Keratinocyte (primary cell): ENCODE results near the gene TMCC1. TPM values are rescaled to one million over a fixed set of nuclear protein-coding genes. Genes with fewer than 3 reads are reported as not detected.

ENCODE experiments used
- DNase-seq: peaks from one replicate; pipeline ENCODE4 v3.0.0-alpha.2; 2011; ENCODE audit warnings: low read depth, missing footprints, low spot score
- FAIRE-seq: peaks from 2 replicates; lab custom pipeline; 2011; peaks lifted over from hg19 to GRCh38; lab: Jason Lieb, UNC
- H2AFZ ChIP-seq: 2 replicates; pipeline ENCODE4 v1.6.0; 2012; ENCODE audit warnings: low read length, control low read depth, inconsistent platforms; ENCODE audit not compliant: control insufficient read depth
- H3K27ac ChIP-seq: 2 replicates; pipeline ENCODE4 v1.5.1; 2011; ENCODE audit warnings: low read length; ENCODE audit not compliant: control insufficient read depth, insufficient read depth
- H3K27me3 ChIP-seq: 3 replicates; pipeline ENCODE4 v1.6.0; 2011; ENCODE audit warnings: low read length; ENCODE audit not compliant: control insufficient read depth, insufficient read depth; ENCODE audit errors: extremely low read depth
- H3K36me3 ChIP-seq, 2 experiments: 2 replicates in 1 of 2; 3 replicates in 1 of 2; pipeline ENCODE4 v1.5.1; 2011; ENCODE audit warnings: low read length in 2 of 2, mild to moderate bottlenecking in 1 of 2; ENCODE audit not compliant: control insufficient read depth in 2 of 2, insufficient read depth in 2 of 2; ENCODE audit errors: extremely low read depth in 1 of 2
- H3K4me1 ChIP-seq: 3 replicates; pipeline ENCODE4 v1.5.1; 2011; ENCODE audit warnings: low read length; ENCODE audit not compliant: control insufficient read depth, insufficient read depth; ENCODE audit errors: extremely low read depth
- H3K4me2 ChIP-seq: 3 replicates; pipeline ENCODE4 v1.6.0; 2011; ENCODE audit warnings: low read depth, low read length; ENCODE audit not compliant: control insufficient read depth, insufficient read depth; ENCODE audit errors: extremely low read depth
- H3K4me3 ChIP-seq, 3 experiments: fragments of 200-600 bp in 1 of 3; sonication (generic) in 1 of 3; 2 replicates in 2 of 3; 3 replicates in 1 of 3; pipeline ENCODE4 v1.5.1; 2011 to 2016; ENCODE audit warnings: low read length in 3 of 3, mild to moderate bottlenecking in 3 of 3, control low read depth in 2 of 3, inconsistent platforms in 1 of 3, low read depth in 1 of 3, mixed read lengths in 1 of 3, mixed run types in 1 of 3, moderate library complexity in 1 of 3; ENCODE audit not compliant: control insufficient read depth in 2 of 3, insufficient read depth in 2 of 3; ENCODE audit errors: extremely low read depth in 1 of 3
- H3K79me2 ChIP-seq: 2 replicates; pipeline ENCODE4 v1.6.0; 2012; ENCODE audit warnings: low read length; ENCODE audit not compliant: control insufficient read depth, insufficient read depth
- H3K9ac ChIP-seq: 3 replicates; pipeline ENCODE4 v1.6.0; 2011; ENCODE audit warnings: low read length; ENCODE audit not compliant: control insufficient read depth, insufficient read depth; ENCODE audit errors: extremely low read depth
- H3K9me1 ChIP-seq: 3 replicates; pipeline ENCODE4 v1.6.0; 2011; ENCODE audit warnings: low read length; ENCODE audit not compliant: control insufficient read depth, insufficient read depth; ENCODE audit errors: extremely low read depth
- H3K9me3 ChIP-seq: 2 replicates; pipeline ENCODE4 v1.5.1; 2012; ENCODE audit warnings: low read depth, low read length; ENCODE audit not compliant: control insufficient read depth
- H4K20me1 ChIP-seq: 3 replicates; pipeline ENCODE4 v1.6.0; 2011; ENCODE audit warnings: low read length; ENCODE audit not compliant: control insufficient read depth, insufficient read depth; ENCODE audit errors: extremely low read depth
- CTCF ChIP-seq, 3 experiments: IDR thresholded peaks in 1 of 3; conservative IDR thresholded peaks in 1 of 3; optimal IDR thresholded peaks in 1 of 3; 2 replicates in 2 of 3; 3 replicates in 1 of 3; pipeline versions ENCODE3 to v1.5.1; 2011; ENCODE audit warnings: low read length in 3 of 3, mild to moderate bottlenecking in 3 of 3, moderate library complexity in 2 of 3, control low read depth in 1 of 3, inconsistent platforms in 1 of 3; ENCODE audit not compliant: insufficient read depth in 2 of 3; ENCODE audit errors: extremely low read depth in 1 of 3
- EZH2 ChIP-seq: IDR thresholded peaks from one replicate; pipeline ENCODE4 v1.6.1; 2012; ENCODE audit warnings: inconsistent platforms, mild to moderate bottlenecking, low read length, moderate library complexity
- dilution Hi-C: fragments of 300-500 bp; cut with MboI; formaldehyde crosslinking; loops from one replicate; pipeline ENCODE4 v1.7.0; 2020; ENCODE audit warnings: low sequenced_read_pairs; ENCODE audit not compliant: extremely low pct_ligation_motif_present
- polyA plus RNA-seq, 5 experiments: library from polyadenylated mRNA; depleted of rRNA in 3 of 5; stranded (reverse) in 3 of 5; stranded (forward) in 1 of 5; unstranded in 1 of 5; fragments of >200 nt; gene quantifications; 1 replicate in 1 of 5; 2 replicates in 3 of 5; 3 replicates in 1 of 5; pipeline versions ENCODE4 v1.2.1 to v1.2.3, GENCODE V29; 2011 to 2012; ENCODE audit warnings: missing spikeins in 2 of 5, low read depth in 1 of 5, low replicate concordance in 1 of 5

The TMCC1 gene
- polyA plus RNA-seq, 1 donor (not counting 4 experiments of a cell fraction or from before 2014, with no cell fraction given) = 27.7 TPM

GRCh38 chr3:129638481-129638880 is 255.0 kb downstream of the TMCC1 start:
- TF ChIP-seq EZH2 = no peak
- TF ChIP-seq CTCF (optimal IDR thresholded peaks at IDR 0.05 in 1 of 3, IDR thresholded peaks at IDR 0.05 in 1 of 3, conservative IDR thresholded peaks at IDR 0.05 in 1 of 3; ENCODE audit: extremely low read depth in 1 of 3, insufficient read depth in 2 of 3, low read length in 3 of 3) = no peak
- no peak overlapping the region for H3K4me3 ChIP-seq
- H3K27me3 ChIP-seq = no peaks in the 10 kb centered on the region
- no peaks in the 10 kb centered on the region for H3K36me3 ChIP-seq
- no peak overlapping the region for H3K9ac ChIP-seq
- H3K9me3 ChIP-seq = no peaks in the 10 kb centered on the region
- no peak overlapping the region for H3K27ac ChIP-seq
- H3K4me2 ChIP-seq = no peak overlapping the region
- no peaks in the 10 kb centered on the region for H4K20me1 ChIP-seq
- no peaks in the 10 kb centered on the region for H3K79me2 ChIP-seq
- no peaks in the 10 kb centered on the region for H3K9me1 ChIP-seq
- H3K4me1 ChIP-seq = no peaks in the 10 kb centered on the region
- FAIRE-seq (no peak), DNase-seq (no peak)
- dilution Hi-C loops = no loop called here
- no peak overlapping the region for H2AFZ ChIP-seq

- Histone ChIP-seq H3K9ac (no peak overlapping the region), H3K27ac (no peak overlapping the region), H3K27me3 (no peaks in the 10 kb centered on the region), H3K36me3 (no peaks in the 10 kb centered on the region), H3K79me2 (no peaks in the 10 kb centered on the region), H3K9me1 (no peaks in the 10 kb centered on the region), H3K4me2 (no peak overlapping the region), H2AFZ (no peak overlapping the region), H3K9me3 (no peaks in the 10 kb centered on the region), H4K20me1 (no peaks in the 10 kb centered on the region), H3K4me3 (no peak overlapping the region), H3K4me1 (no peaks in the 10 kb centered on the region)
- TF ChIP-seq CTCF (optimal IDR thresholded peaks at IDR 0.05 in 1 of 3, IDR thresholded peaks at IDR 0.05 in 1 of 3, conservative IDR thresholded peaks at IDR 0.05 in 1 of 3; ENCODE audit: extremely low read depth in 1 of 3, insufficient read depth in 2 of 3, low read length in 3 of 3) (no peak), EZH2 (no peak)
- dilution Hi-C loops = no loop called here
- DNase-seq = no peak
- FAIRE-seq = no peak
These were observed 257.4 kb downstream of the TMCC1 start for GRCh38 chr3:129636082-129636481.
